Colonic mucosa (tissue), 4 donors: ENCODE measurements around the gene CDK5RAP3. TPM values are rescaled to one million over a fixed set of nuclear protein-coding genes. Genes with fewer than 3 reads are reported as not detected.
"Not testable (repeated sequence)": the region's sequence is repeated elsewhere in the genome, so short reads cannot be mapped to it uniquely, and the experiment has no call there.

ENCODE experiments used
- DNase-seq: peaks from one replicate; pipeline ENCODE4 v3.0.0-alpha.2; 2020
- H3K27ac ChIP-seq: fragments of 200-600 bp; one replicate; pipeline ENCODE4 v1.8.0; 2021
- H3K27me3 ChIP-seq: fragments of 200-600 bp; one replicate; pipeline ENCODE4 v1.8.0; 2021
- H3K36me3 ChIP-seq: fragments of 200-600 bp; one replicate; pipeline ENCODE4 v1.8.0; 2021
- H3K4me1 ChIP-seq: fragments of 200-600 bp; one replicate; pipeline ENCODE4 v1.8.0; 2021; ENCODE audit warnings: mild to moderate bottlenecking
- H3K4me3 ChIP-seq: fragments of 200-600 bp; one replicate; pipeline ENCODE4 v1.8.0; 2021
- H3K9ac ChIP-seq, 2 donors: one replicate each; pipeline ENCODE4 v1.7.0; 2013; ENCODE audit warnings: control low read depth in 2 of 2, low read depth in 2 of 2, low read length in 2 of 2
- H3K9me3 ChIP-seq: fragments of 200-600 bp; one replicate; pipeline ENCODE4 v1.8.0; 2021
- CTCF ChIP-seq: fragments of 200-600 bp; IDR thresholded peaks from one replicate; pipeline ENCODE4 v1.8.0; 2022; ENCODE audit warnings: antibody characterized with exemption, mild to moderate bottlenecking
- intact Hi-C: fragments of 100-400 bp; cut with DNase I; formaldehyde crosslinking; loops from one replicate; pipeline ENCODE4 v1.14.1; 2022
- total RNA-seq, 2 donors: library from RNA; stranded (reverse); fragmentation: NEBNext Ultra II Directional in 1 of 2; extraction: Animal tissue kit (Norgen Biotek cat#: 25700) in 1 of 2; gene quantifications; one replicate each; pipeline ENCODE4 v1.2.1, GENCODE V29; 2021
- donor health status: healthy.
- donor health status: DM: no; HTN: no; CAD: no.
- donor health status: DM: no; HTN: no; CAD: no.

The CDK5RAP3 gene
- total RNA-seq, 2 donors from 2014 or later: 131 to 172 TPM

GRCh38 chr17:47928415-47928814 lies 42.5 kb upstream of the CDK5RAP3 start:
- no peak for DNase-seq
- Histone ChIP-seq H3K36me3 (peaks cover 23% of the 10 kb centered on the region), H3K9ac (no peak overlapping the region), H3K9me3 (no peaks in the 10 kb centered on the region), H3K27me3 (no peaks in the 10 kb centered on the region), H3K4me3 (no peak overlapping the region), H3K27ac (no peak overlapping the region), H3K4me1 (no peaks in the 10 kb centered on the region)
- TF ChIP-seq CTCF: no peak
- intact Hi-C loops: no loop called here

GRCh38 chr17:47929218-47930000 lies 41.5 kb upstream of the CDK5RAP3 start:
- Histone ChIP-seq H3K9ac (no peak overlapping the region), H3K27me3 (no peaks in the 10 kb centered on the region), H3K4me3 (no peak overlapping the region), H3K9me3 (no peaks in the 10 kb centered on the region), H3K4me1 (no peaks in the 10 kb centered on the region), H3K27ac (no peak overlapping the region), H3K36me3 (peaks cover 17% of the 10 kb centered on the region)
- intact Hi-C loops: no loop called here
- TF ChIP-seq CTCF: no peak
- DNase-seq: no peak

DNA sequence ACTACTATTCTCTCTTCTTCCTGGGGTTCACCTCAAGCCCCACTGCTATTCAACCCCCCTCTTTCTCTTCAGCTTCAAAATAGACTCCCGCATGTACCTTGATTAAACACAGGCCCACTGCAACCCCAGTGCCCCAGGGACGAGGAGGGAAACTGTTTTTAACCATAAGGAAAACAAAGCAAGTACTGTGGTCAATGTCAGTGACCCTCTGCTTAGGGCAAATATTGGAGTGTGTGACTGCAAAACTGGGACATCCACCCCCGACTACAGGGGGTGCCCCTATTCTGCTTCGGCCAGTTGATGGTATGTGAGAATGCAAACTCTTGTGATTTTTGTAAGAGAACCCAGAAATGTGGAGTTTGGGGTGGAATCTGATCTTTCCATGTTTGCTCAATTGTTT lies 39.1 kb upstream of the CDK5RAP3 start:
- Histone ChIP-seq H3K4me3 (no peak overlapping the region), H3K4me1 (no peaks in the 10 kb centered on the region), H3K36me3 (peaks cover 4% of the 10 kb centered on the region), H3K27me3 (no peaks in the 10 kb centered on the region), H3K9ac (no peak overlapping the region), H3K27ac (no peak overlapping the region), H3K9me3 (no peaks in the 10 kb centered on the region)
- no peak for DNase-seq
- no peak for TF ChIP-seq CTCF
- intact Hi-C loops: no loop called here

DNA sequence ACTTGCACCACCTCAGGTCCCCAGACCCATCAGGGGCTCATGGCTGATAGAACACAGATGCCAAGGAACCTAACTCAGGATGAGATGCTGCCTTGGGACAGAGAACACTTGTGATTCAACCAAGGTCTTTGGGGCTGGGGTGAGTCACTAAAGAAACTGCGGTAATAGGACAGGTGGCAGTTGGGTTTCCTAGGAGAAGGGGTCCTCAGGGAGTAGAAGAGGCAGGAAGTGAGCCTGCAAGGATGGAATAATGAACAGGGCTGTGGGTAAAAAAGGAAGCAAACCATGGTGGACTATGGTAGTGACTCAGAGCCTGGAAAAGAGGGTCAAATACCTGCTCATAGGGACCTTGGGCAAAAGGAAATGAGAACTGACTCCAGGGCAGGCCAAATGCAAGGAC lies 36.1 kb upstream of the CDK5RAP3 start:
- no peak for TF ChIP-seq CTCF
- H3K4me3 ChIP-seq: no peak overlapping the region
- DNase-seq: no peak
- no peaks in the 10 kb centered on the region for H3K36me3 ChIP-seq
- H3K27me3 ChIP-seq: no peaks in the 10 kb centered on the region
- H3K27ac ChIP-seq: no peak overlapping the region
- intact Hi-C loops: no loop called here
- no peak overlapping the region for H3K9ac ChIP-seq
- no peaks in the 10 kb centered on the region for H3K9me3 ChIP-seq
- H3K4me1 ChIP-seq: no peaks in the 10 kb centered on the region

DNA sequence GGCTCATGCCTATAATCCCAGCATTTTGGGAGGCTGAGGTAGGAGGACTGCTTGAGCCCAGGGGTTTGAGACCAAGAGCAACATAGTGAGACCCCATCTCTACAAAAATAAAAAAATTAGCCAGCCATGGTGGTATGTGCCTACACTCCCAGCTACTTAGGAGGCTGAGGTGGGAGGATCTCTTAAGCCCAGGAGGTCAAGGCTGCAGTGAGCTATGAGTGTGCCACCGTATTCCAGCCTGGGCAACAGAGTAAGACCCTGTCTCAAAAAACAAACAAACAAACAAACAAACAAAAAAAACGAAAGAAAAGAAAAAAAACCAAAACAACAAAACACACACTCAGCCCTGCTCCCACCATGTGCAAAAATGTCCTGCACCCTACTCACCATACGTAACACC lies 35.4 kb upstream of the CDK5RAP3 start:
- intact Hi-C loops, H3K9me3 ChIP-seq, H3K4me3 ChIP-seq, H3K27me3 ChIP-seq, H3K27ac ChIP-seq, H3K36me3 ChIP-seq, H3K4me1 ChIP-seq, H3K9ac ChIP-seq, DNase-seq: not testable (repeated sequence)

- intact Hi-C loops: no loop called here
- no peaks in the 10 kb centered on the region for H3K27me3 ChIP-seq
- TF ChIP-seq CTCF: no peak
- H3K4me3 ChIP-seq: no peak overlapping the region
- H3K36me3 ChIP-seq: no peaks in the 10 kb centered on the region
- no peak overlapping the region for H3K27ac ChIP-seq
- no peak for DNase-seq
- H3K9me3 ChIP-seq: no peaks in the 10 kb centered on the region
- H3K4me1 ChIP-seq: no peaks in the 10 kb centered on the region
- no peak overlapping the region for H3K9ac ChIP-seq
These were observed 35.0 kb upstream of the CDK5RAP3 start for GRCh38 chr17:47935961-47936360.
